A549 (cell line): ENCODE data around the gene GRHL1.

Source experiments
- CTCF ChIP-seq: fragments of >200 bp; sonication (Bioruptor Twin); formaldehyde crosslinking; IDR thresholded peaks from 3 replicates; pipeline ENCODE4 v1.5.1; 2016
- HMGXB4 ChIP-seq: fragments of 250-450 bp; sonication (Bioruptor Pico); IDR thresholded peaks from 2 replicates; pipeline ENCODE4 v1.5.0; 2021; ENCODE audit warnings: mild to moderate bottlenecking, moderate library complexity, borderline replicate concordance
- POLR2A ChIP-seq: IDR thresholded peaks from 2 replicates; pipeline ENCODE4 v1.6.1; 2012; ENCODE audit warnings: mild to moderate bottlenecking, low read length

DNA sequence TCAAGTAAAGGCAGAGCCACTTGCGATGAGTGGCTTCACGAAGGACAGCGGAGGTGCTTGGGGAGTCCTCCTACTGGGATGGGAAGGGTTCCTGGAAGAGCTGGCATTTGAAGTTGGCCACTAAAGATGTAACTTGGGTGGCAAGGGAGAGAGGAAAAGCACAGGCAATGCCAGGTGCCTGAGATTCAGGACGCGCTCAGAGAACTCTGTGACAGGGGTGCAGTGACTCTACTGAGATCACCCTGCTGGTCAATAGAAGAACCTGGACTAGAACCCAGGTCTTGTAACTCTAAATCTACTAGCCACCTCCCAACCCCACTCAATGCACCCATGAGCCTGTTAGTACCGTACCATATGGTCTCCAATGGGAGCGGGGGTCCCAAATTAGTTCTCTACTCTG, 5.4 kb upstream of the GRHL1 start:
- TF ChIP-seq POLR2A (no peak), HMGXB4 (CRISPR knock-in tag) (no peak), CTCF (no peak)
